NCI-H82 (cell line): ENCODE data around the gene UVRAG.
A peak's percentile ranks its signal among the peaks of the same experiment; 100 is the strongest.
"Not testable (repeated sequence)": the region's sequence is repeated elsewhere in the genome, so short reads cannot be mapped to it uniquely, and the experiment has no call there.

Source experiments
- DNase-seq: peaks from one replicate; lab custom pipeline; 2025; lab: John Stamatoyannopoulos, UW

UVRAG gene

GRCh38 chr11:75968021-75968625 is 153.1 kb downstream of the UVRAG start:
- DNase-seq = no peak

DNA sequence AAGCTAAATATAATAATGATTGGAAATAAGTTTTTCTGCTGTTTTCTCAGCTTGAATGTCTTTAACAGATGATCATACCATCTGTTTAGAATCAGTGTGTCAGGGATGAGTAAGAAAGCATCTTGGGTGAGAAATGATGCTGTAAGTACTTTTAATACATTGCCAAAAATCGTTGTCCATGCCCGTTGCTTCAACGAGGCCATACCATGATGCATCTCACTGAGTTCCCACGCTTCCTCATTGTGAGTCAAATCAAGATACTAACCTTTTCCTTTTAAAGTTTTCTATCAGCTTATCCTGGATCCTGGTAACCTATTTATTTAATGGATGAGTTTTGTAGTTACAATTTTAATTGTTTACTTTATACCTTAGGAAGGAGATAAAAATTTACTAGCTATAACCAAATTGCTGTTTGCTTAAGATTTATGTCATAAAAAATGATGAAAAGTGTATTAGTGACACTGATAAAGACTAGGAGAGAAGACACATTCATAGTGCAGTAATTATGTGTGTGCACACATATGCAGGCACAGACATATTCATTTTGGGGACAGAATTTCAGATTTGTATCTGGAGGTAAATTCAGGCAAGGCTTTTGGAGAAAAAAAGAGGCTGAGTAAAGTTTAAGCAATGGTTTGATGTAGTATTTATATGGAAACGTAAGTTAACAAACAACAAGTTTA is 154.8 kb downstream of the UVRAG start:
- no peak for DNase-seq

DNA sequence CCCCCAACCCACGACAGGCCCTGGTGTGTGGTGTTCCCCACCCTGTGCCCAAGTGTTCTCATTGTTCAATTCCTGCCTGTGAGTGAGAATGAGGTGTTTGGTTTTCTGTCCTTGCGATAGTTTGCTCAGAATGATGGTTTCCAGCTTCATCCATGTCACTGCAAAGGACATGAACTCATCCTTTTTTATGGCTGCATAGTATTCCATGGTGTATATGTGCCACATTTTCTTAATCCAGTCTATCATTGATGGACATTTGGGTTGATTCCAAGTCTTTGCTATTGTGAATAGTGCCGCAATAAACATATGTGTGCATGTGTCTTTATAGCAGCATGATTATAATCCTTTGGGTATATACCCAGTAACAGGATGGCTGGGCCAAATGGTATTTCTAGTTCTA is 158.7 kb downstream of the UVRAG start:
- not testable (repeated sequence) for DNase-seq

DNA sequence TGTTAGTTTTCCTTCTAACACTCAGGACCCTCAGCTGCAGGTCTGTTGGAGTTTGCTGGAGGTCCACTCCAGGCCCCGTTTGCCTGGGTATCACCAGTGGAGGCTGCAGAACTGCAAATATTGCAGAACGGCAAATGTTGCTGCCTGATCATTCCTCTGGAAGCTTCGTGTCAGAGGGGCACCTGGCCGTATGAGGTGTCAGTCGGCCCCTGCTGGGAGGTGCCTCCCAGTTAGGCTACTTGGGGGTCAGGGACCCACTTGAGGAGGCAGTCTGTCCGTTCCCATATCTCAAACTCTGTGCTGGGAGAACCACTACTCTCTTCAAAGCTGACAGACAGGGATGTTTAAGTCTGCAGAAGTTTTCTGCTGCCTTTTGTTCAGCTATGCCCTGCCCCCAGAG is 164.1 kb downstream of the UVRAG start:
- DNase-seq = not testable (repeated sequence)

DNA sequence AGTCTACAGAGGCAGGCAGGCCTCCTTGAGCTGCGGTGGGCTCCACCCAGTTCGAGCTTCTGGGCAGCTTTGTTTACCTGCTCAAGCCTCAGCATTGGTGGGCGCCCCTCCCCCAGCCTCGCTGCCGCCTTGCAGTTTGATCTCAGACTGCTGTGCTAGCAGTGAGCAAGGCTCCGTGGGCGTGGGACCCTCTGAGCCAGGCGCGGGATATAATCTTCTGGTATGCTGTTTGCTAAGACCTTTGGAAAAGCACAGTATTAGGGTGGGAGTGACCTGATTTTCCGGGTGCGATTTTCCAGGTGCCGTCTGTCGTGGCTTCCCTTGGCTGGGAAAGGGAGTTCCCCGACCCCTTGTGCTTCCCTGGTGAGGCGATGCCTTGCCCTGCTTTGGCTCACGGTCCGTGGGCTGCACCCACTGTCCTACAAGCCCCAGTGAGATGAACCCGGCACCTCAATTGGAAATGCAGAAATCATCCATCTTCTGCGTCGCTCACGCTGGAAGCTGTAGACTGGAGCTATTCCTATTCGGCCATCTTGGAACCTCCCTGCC is 164.5 kb downstream of the UVRAG start:
- peak; percentile 5 for DNase-seq

DNA sequence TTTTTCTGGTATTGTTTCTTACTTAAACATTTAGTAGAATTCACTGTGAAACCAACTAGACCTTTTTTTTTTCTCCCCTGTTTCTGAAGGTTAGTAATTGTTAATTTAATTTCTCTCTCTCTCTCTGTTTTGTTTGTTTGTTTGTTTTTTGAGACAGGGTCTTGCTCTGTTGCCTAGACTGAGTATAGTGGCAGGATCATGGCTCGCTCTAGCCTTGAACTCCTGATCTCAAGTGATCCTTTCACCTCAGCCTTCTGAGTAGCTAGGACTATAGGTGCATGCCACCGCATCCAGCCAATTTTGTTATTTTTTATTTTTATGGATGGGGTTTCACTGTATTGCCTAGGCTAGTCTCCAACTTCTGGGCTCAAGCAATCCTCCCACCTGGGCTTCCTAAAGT is 165.0 kb downstream of the UVRAG start:
- DNase-seq = no peak

DNA sequence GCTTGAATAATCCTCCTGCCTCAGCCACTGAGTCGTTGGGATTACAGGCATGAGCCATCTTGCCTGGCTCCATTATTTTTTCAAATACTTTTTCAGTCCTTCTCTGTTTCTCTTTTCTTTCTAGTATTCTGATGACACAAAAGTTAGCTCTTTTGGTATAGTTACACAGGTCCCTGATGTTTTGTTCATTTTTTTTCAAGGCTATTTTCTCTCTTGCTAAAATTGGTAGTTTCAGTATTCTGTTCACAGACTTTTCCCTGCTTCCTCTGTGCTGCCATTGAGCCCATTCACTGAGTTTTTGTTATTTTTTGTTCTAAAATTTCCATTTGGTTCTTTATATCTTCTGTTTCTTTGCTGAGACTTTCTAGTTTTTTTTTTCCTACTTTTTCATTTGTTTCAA is 166.5 kb downstream of the UVRAG start:
- peak; percentile 18 for DNase-seq

- DNase-seq = peak; percentile 51
Observed at GRCh38 chr11:75982309-75982708, 167.3 kb downstream of the UVRAG start.

DNA sequence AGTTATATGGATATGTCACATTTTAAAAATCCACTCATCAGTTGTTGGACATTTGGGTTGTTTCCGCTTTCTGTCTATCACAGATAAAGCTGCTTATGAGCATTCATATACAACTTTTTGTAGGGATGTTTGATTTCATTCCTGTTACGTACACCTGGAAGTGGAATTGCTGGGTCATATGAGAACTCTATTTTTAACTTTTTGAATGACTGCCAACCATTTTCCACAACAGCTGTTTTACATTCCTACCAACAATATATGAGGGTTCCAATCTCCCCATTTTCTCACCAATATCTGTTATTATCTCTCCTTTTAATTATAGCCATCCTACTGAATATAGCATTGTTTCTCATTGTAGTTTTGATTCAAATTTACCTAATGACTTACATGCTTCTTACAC is 172.0 kb downstream of the UVRAG start:
- no peak for DNase-seq

DNA sequence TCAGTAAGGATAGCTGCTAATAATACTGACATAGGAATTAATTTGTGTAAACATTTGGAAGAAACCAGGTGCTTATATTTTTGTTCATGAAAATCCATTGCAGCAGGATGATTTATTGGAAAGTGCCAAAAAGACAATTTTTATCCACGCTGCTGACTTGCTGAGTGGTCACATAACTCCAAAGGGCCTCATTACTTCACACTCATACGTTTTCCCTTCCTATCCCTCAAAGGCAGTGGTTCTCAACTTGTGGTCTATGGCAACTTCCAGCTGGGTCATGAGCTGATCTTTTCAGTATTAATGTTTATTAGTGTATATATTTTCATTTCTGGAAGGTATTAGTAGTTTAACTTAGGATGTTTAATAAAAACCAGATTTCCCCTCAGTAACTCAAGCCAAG is 178.1 kb downstream of the UVRAG start:
- DNase-seq = no peak

DNA sequence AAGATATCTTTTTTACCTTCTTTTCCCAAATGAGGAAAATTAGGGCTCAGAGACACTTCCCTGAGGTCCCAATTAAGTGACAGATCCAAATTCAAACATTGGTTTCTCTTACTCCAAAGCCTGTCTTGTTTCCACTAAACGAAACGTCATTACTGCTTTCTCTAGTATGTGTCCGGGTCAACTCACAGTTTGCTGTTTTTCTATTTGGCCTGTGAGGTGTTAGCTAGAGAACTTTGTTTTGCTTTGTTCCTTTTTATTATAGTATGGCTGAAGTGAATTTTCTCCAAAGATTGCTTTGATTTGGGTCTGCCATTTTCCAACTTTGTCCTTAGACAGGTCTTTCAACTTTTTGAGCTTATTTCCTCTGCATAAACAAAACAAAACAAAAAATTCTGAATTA is 179.6 kb downstream of the UVRAG start:
- DNase-seq = no peak

GRCh38 chr11:75996523-75997442 is 181.8 kb downstream of the UVRAG start:
- DNase-seq = no peak

- DNase-seq = no peak
Observed at GRCh38 chr11:76004400-76004799, 189.4 kb downstream of the UVRAG start.

- no peak for DNase-seq
Observed at GRCh38 chr11:76005756-76006155, 190.7 kb downstream of the UVRAG start.

DNA sequence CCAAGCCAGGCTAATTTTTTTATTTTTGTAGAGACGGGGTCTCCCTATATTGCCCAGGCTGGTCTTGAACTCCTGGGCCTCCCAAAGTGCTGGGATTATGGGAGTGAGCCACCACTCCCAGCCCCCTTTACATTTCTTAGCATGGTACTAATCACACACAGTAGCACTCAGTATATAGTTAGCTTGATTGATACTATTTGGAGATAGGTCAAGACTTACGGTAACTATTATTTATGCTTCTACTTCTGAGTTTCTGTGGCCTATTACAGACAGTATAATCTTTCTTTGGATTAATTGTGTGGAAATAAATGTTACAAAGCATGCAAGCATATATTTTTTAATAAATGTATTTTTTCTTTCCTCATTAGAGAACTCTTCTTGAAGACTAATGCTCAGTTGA is 192.2 kb downstream of the UVRAG start:
- DNase-seq = no peak

DNA sequence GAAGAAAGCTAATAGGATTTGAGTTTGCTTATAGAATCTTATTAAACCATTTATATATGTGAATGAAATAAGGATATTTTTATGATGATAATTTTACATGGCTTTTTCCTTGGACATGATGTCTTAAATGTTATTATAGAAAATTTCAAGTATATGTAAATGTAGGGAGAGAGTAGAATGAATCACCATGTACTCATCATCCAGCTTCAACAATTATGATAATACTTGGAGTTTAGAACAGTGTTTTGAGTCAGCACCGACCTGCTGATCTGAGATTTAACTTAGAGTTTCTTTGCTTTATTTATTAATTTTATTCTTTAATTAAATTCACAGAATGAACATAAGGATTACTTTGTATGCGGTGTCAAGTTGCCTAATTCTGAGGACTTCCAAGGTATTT is 193.5 kb downstream of the UVRAG start:
- DNase-seq = no peak

DNA sequence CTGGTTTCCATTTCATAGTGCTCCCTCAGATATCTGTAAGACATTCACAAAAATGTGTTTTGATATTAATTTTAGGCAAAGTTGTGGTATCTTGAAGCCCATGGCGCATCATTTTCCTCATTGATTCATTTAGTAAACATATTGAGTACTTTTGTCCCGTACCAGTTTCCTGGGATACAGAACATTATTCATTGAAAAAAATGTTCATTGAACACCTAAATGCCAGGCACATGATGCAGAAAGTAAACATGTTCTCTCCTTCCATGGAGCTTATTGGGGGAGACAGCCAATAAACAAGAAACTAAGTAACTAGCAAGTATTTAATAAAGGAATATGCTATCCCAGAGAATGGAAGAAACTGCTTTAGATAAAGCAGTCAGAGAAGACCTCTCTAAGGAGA is 195.0 kb downstream of the UVRAG start:
- no peak for DNase-seq

DNA sequence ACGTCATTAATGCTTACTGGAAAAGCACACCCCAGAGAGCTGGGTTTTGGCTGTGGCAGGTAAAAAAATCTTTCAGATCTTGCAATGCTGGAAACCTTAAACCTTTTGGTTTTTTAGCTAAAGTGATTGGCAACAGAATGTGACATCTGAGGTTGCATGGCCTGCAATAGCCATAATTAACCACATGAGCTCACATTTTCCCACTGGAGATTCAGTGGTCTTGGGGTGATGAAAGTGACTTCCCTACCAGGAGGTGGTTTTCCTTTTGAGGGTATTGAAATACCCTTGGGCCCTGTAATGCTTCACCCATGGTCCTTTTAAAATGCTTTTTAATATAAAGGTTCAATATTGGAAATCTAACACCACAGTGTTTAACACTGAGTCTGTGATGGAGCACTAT is 198.5 kb downstream of the UVRAG start:
- no peak for DNase-seq

DNA sequence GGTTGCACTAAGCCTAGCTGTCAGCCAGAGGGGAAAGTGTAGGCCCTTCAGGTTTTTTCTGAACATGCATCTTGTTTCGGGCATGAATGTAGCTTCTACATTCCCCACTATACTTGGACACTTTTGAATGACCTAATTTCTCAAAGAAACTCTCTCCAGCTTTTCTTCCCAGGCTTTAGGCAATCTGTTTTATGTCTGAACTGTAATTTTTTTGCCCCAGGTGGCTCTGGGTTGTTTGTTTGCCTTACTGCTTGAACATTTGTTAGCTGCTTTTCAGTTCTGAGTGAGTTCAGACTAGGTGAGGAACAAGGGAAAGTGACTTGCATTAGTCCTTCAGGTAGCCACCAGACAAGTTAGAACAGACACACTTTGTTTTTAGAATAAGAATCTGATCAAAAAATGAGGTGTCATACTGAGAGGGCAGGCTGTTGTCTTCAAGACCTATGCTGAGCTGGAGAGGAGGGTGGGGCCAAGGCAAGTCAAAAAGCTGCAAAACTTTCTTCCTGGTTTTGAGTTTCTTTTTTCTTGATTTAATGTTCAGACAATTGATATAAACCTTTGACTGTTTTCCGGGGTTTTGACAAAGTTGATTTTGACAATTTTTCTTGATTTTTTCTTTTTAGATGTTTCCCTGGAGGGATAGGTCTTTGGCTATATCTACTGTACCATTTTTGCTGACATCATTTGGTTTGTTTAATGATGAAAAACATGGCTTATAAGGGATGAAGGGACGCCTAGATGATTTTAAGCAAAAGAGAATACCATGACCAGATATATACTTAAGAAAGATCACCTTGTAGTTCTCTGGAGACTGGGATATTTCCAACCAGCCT is 208.4 kb downstream of the UVRAG start:
- no peak for DNase-seq

DNA sequence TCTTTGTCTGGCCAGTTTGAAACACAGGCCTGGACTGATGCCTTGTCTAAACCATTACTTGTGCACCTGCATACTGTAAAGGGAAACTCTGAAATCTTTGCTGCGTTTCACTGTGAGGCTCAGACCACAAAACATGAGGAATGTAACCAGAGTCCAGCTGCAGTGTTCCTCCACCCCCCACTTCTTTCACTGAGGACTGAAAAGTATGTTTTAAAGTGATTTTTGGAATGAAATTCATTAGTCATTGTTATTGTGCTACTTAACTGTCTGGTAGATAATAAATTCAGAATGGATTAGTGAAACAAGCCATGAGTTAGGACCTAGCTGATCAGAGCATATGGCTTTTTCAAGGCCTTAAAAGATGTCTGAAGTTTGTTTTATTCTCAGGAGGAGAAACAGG is 210.1 kb downstream of the UVRAG start:
- peak; percentile 10 for DNase-seq

DNA sequence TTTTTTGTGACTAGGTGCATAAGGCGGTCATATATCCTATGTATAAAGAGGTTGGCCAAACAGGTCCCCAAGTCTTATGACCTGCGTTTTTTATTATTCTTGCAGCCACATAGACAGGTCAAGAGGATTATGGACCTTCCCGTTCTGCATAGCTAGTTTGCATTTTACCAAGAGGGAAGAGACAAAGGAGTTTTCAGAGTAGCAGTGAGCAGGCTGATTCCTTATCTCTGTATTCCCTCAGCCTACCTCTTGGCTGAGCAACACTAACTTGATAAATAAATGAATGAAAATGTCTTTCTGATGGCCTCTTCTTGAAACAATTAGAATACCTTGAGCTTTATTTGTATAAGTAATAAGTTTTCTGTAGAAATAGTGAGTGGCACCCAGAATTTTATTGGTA is 210.8 kb downstream of the UVRAG start:
- no peak for DNase-seq

DNA sequence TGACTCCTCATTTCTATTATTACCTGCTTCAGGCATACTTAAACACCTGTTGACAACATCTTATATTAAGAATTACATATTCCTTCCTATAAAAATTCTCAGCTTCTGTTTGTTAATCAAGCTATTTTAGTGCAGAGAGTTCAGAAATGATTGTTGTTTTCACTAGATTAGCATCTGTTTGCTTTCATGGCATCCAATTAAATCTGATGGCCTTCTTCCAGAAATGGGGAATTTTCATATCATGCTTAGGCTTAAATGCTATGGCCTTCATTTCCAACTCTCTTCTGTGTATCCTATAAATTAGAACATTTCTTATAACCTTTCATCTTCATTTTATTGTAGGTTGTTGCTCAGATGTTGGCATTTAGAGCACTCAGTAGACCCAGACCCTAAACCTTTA is 211.3 kb downstream of the UVRAG start:
- no peak for DNase-seq
